Skin of body (tissue), 2 donors: ENCODE measurements around the gene WIPF1. TPM values are rescaled to one million over a fixed set of nuclear protein-coding genes. Genes with fewer than 3 reads are reported as not detected.

ENCODE experiments used
- DNase-seq: peaks from one replicate; lab custom pipeline; 2025; lab: John Stamatoyannopoulos, UW
- total RNA-seq: library from RNA; depleted of rRNA; stranded (reverse); fragments of >200 nt; gene quantifications from one replicate; pipeline ENCODE4 v1.2.3, GENCODE V29; 2014

The WIPF1 gene
- total RNA-seq, 1 donor from 2014 or later = 32.4 TPM

GRCh38 chr2:174595891-174596397 is 1.7 kb downstream of the WIPF1 start:
- DNase-seq = no peak

GRCh38 chr2:174595116-174595809 is 2.3 kb downstream of the WIPF1 start:
- DNase-seq = no peak

- DNase-seq = no peak
Observed at GRCh38 chr2:174594456-174594855, 3.1 kb downstream of the WIPF1 start.

GRCh38 chr2:174593574-174594203 is 3.9 kb downstream of the WIPF1 start:
- peak; percentile 85 for DNase-seq

- no peak for DNase-seq
Observed at GRCh38 chr2:174593041-174593440, 4.6 kb downstream of the WIPF1 start.

- no peak for DNase-seq
Observed at GRCh38 chr2:174591740-174592139, 5.9 kb downstream of the WIPF1 start.

DNA sequence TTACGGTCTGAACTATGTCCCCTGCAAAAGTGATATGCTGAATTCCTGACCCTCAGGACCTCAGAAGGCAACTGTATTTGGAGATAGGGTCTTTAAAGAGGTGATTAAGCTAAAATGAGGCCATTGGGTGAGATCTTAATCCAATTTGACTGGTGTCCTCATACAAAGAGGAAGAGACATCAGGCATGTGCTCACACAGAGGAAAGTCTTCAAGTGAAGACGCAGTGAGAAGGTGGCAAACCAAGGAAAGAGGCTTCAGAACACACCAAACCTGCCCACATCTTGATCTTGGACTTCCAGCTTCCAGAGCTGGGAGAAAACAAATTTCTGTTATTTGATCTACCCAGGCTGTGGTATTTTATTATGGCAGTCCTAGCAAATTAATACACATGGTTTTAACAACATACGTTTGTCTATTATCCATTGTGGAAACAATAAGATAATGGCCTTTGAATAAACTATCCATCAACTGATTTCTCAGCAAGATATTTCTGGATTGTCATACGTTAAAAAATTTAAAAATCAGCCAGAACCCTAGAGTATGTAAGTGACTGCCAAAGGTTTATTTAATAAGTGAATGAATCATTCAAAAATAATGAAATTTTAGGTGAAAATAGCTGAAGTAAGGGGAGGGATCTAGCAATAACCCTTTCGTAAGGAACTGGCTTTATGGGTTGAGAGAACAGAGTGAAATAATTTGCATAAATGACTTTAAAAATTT is 6.5 kb downstream of the WIPF1 start:
- DNase-seq = no peak

GRCh38 chr2:174590346-174590745 is 7.3 kb downstream of the WIPF1 start:
- no peak for DNase-seq

DNA sequence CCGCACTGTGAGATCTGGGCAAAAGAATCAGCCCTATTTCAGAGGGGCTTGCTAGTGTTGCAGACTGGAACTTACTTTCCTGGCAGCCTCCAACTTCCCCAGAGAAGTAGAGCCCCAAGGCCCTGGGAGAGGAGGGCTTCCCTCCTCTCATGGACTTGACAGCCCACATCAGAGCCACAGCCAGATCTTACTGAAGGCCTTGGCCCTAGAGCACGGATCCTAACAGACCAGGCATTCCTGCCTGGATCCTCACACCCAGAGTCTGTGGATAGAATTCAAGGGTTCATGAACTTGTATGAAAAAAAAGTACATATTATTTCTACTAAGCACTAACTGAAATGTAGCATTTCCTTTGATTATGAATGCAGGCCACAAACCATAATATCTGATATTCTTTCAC is 8.3 kb downstream of the WIPF1 start:
- DNase-seq = no peak

DNA sequence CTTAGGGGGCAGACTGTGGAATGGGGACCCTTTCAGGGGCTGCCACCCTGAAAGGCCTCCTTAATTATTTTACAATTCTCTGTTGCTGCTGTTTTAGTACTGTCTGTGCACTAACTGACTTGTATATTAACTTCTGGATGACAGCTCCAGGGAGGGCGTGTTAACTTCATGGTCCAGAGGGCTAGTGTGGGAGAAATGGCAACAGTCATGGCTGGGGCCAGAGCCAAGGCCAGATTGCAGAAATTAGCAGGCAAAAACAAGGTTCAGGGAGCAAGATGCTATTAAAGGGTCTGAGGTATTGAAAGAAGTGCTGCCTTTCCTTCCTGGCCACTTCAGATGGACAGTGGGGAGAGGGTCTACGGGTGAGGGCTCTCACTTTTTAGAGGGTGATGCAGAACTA is 9.1 kb downstream of the WIPF1 start:
- DNase-seq = no peak

DNA sequence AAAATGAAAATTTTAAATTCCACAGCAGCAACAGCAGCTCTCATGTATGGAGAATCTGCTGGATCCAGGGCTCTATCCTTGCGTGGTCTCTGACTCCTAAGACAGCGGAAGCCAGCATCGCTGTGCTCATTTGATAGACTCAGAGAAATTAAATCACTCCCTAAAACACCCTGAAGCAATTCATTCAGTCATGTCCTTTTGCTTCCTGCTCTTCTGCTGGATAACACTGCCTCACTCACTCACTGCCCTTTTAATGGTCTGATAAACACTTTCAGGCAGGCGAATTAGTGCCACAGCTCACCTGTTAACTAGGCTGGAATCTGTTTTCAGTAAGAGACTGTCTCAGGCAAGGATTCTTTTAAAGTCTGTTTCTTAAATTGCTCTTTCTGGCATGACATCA is 10.0 kb downstream of the WIPF1 start:
- DNase-seq = peak; percentile 14

DNA sequence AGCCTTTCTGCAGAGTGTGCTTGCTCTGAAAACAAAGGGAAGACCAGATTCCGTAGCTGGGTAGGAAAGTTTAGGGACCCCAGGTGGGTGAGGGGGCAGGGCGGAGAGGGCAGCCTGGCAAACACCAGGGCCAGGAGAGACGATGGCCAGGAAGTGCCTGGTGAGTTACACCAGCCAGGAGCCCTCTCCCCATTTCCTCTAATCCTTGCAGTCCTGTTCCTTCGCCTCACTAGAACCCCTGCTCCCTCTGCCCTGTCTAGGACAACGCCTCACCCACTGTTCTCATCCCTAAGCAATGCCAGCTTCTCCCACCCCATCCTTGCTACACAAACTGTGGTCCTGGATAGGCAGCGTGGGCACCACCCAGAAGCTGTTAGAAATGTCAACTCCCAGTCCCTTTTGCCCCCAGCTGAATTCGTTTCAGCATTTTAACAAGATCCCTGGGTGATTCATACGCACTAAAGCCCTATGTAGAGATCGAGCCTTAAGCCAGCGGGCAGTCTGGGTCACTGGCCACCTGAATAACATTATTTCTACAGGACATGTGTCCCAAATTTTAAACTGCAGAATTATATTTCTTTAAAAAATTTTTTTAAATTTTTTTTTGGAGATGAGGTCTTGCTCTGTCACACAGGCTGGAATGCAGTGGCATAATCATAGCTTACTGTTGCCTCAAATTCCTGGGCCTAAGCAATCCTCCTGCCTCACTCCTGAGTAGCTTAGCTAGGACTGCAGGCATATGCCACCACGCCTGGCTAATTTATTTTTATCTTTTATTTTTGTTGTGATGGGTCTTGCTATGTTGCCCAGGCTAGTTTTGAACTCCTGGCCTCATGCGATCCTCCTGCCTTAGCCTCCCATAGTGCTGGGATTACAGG is 10.9 kb downstream of the WIPF1 start:
- no peak for DNase-seq

DNA sequence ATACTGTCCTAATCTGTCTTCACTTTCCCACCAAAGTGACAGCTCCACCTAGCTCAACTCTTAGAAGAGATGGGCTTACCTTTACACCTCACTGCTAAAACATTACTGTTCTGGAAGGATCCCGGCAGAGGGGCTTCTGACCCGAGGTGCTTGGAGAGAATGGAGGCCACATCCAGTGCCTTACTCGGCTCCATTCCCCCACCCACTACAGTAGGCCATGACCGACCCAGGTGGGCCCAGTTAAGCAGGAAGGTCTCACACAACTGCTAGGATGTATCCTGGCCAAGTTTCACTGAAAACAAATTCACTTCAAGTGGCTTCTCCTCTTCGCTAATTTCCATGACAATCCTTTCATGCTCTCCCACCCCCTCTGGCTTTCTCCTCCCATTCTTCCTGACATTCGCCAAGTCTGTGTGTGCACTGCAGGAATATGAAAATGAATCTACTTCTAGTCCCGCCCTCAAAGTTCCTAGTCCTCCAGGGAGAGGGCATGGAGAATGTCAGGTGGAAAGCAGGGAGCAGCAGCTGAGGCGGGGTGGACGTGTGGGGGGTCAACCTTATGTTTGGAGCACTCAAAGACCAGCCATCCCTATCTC is 11.8 kb downstream of the WIPF1 start:
- no peak for DNase-seq

DNA sequence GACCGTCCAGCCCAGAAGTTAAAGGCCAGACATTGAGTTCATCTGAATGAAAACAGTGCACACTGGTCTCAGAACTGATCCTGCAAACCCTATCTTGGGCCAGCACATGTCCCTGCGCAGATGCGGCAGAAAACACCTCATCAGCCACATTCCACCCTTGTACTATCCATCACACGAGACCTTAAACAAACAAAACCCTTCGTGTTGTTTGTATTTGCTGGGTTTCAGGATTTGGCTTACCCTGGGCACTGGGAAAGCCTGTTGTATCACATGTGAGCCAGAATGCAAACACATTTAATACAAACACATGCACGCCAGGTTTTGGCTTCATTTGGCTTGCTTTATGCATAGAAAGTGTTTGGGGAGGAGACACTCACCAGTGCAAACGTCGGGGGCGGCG is 12.5 kb downstream of the WIPF1 start:
- no peak for DNase-seq

DNA sequence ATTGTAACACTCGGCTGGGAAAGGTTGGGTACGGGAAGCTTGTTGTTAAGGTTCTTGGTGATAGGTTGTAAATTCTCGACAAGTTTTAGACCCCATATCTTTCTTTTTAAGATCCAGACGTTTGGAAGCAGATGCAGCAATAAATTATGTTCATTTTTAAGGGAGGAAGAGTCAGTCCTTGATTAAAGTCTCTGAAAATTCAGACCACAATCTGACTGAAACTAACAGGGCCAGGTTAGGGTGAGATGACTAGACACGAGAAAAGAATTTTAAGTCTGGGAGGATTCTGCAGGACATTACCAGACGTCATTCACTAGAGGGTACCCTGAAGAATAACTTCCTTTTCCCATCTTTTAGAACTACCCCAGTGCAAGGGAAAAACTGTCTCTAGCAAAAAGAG is 16.1 kb downstream of the WIPF1 start:
- DNase-seq = no peak

GRCh38 chr2:174580951-174581350 is 16.7 kb downstream of the WIPF1 start:
- DNase-seq = no peak

GRCh38 chr2:174577967-174578589 is 19.5 kb downstream of the WIPF1 start:
- peak; percentile 53 for DNase-seq

DNA sequence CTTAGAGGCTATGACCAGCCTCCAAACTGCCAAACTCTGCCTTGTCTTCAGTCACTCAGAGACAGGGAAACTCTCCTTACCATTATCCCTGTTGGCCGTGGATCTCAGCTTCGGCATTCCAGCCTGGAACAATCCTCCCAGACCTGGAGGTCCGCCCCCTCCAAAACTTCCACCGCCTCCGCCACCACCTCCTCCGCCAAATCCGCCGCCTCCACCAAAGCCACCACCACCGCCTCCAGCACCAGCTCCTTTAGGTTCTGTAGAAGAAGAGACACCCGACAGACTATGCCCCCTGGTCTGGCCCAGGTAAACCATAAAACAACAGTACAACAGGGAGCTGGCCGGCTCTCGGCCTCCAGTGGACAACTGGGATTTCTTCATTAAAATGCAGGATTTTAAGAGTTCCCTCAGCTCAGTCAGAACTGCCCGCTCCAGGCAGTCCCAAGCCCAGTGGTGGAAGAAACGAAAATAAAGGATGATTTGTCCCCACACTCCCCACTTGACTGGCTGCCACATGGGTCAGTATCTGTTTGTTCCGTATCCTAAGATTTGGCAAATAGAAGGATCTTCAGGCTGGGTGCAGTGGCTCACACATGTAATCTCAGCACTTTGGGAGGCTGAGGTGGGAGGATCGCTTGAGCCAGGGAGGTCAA is 22.4 kb downstream of the WIPF1 start:
- no peak for DNase-seq

GRCh38 chr2:174574657-174575056 is 22.9 kb downstream of the WIPF1 start:
- DNase-seq = no peak

- DNase-seq = no peak
Observed at GRCh38 chr2:174573621-174574081, 24.0 kb downstream of the WIPF1 start.
